ENCODE measurements around the gene LUZP4.

LUZP4 gene, protein sequence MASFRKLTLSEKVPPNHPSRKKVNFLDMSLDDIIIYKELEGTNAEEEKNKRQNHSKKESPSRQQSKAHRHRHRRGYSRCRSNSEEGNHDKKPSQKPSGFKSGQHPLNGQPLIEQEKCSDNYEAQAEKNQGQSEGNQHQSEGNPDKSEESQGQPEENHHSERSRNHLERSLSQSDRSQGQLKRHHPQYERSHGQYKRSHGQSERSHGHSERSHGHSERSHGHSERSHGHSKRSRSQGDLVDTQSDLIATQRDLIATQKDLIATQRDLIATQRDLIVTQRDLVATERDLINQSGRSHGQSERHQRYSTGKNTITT

DNA sequence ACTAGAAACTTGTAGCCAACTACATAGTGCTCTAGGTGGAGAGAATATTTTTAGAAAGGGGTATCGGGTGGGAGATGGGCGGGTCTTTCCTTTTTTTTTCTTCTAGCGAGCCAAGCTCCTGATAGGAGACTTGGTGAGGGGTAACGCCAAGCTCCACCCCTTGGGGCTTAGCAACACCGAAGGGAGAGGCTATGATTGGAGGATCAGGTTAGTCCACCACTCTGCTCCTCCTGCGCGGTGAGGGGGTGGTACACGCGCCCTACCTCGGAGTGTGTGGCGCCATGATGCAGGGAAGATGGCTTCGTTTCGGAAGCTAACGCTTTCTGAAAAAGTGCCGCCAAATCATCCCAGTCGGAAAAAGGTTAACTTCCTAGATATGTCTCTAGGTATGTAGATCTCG, at the start of gene LUZP4:
TSS of gene LUZP4 (plus strand) at position 251 of the 400 bp plus-strand sequence. CDS start at position 296, 45 bp downstream.
- H3K4me3 ChIP-seq (ENCODE audit: low read depth, low read length), result no peak within 1 kb of the TSS
- in situ Hi-C loops (cut with HindIII; ENCODE audit: low sequenced_read_pairs), result no loop called here
- TF ChIP-seq, protein P1, sequence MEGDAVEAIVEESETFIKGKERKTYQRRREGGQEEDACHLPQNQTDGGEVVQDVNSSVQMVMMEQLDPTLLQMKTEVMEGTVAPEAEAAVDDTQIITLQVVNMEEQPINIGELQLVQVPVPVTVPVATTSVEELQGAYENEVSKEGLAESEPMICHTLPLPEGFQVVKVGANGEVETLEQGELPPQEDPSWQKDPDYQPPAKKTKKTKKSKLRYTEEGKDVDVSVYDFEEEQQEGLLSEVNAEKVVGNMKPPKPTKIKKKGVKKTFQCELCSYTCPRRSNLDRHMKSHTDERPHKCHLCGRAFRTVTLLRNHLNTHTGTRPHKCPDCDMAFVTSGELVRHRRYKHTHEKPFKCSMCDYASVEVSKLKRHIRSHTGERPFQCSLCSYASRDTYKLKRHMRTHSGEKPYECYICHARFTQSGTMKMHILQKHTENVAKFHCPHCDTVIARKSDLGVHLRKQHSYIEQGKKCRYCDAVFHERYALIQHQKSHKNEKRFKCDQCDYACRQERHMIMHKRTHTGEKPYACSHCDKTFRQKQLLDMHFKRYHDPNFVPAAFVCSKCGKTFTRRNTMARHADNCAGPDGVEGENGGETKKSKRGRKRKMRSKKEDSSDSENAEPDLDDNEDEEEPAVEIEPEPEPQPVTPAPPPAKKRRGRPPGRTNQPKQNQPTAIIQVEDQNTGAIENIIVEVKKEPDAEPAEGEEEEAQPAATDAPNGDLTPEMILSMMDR (IDR thresholded peaks at IDR 0.05; ENCODE audit: low read depth, low read length, missing control alignments), result no peak
- DNase-seq (ENCODE audit: low read depth), result no peak

DNA sequence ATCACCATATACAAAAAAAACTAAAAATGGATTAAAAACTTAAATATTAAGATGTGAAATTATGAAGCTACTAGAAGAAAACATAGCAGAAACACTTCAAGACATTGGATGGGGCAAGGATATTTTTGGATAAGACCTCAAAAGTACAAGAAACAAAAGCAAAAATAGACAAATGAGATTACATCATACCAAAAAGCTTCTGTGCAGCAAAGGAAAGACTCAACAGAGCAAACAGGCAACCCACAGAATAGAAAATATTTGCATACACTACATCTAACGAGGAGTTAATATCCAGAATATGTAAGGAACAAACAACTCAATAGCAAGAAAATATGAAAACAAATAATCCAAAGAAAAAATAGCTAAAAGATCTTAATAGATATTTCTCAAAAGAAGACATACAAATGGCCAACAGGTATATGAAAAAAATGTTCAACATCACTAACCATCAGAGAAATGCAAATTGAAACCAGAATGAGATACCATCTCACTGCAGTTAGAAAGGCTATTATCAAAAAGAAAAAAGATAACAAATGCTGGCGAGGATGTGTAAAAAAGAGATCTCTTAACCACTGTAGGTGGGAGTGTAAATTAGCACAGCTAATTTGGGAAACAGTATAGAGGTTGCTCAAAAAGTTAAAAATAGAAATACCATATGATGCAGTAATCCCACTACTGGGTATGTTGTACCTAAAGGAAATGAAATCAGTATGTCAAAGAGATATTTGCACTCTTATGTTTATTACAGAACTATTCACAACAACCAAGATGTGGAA, 37.9 kb upstream of the LUZP4 start:
- DNase-seq (ENCODE audit: low read depth), result no peak
- no peak overlapping the region for H3K4me3 ChIP-seq (ENCODE audit: low read depth, low read length)
- TF ChIP-seq, protein P1 (IDR thresholded peaks at IDR 0.05; ENCODE audit: low read depth, low read length, missing control alignments), result no peak
- in situ Hi-C loops (cut with HindIII; ENCODE audit: low sequenced_read_pairs), result no loop called here

DNA sequence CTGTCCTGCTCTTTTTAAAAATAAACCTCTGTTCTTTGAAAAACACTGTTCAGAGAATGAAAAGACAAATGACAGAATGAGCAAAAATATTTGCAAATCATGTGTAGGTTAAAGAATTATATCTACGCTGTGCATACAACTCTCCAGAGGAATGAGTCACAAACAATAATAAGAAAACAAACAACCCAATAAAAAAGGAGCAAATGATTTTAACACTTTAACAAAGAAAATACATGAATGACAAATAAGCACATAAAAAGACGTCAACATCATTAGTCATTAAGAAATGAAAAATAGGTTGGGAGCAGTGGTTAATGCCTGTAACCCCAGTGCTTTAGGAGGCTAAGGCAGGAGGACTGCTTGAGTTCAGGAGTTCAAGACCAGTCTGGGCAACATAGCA, 34.5 kb upstream of the LUZP4 start:
- no peak overlapping the region for H3K4me3 ChIP-seq (ENCODE audit: low read depth, low read length)
- no peak for DNase-seq (ENCODE audit: low read depth)
- TF ChIP-seq, protein P1 (IDR thresholded peaks at IDR 0.05; ENCODE audit: low read depth, low read length, missing control alignments), result no peak
- in situ Hi-C loops (cut with HindIII; ENCODE audit: low sequenced_read_pairs), result no loop called here

DNA sequence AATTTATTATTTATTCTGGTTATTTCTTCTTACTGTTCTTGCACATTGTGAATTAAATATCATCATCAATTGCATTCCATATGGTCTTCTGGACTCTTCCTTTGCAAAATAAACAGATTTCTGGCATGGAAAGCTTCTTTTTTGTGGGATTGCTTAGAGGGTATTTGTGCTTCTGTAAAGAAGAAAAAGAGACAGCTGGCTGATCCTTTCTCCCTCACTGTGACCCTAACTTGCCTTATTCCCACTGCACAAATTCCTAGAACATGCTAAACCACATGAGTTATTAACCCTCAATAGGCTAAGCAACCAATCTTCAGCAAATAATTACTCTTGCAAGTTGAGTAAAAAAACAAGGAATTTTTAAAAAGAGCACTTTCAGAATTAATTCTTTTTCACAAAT, 31.8 kb upstream of the LUZP4 start:
- TF ChIP-seq, protein P1 (IDR thresholded peaks at IDR 0.05; ENCODE audit: low read depth, low read length, missing control alignments), result no peak
- in situ Hi-C loops (cut with HindIII; ENCODE audit: low sequenced_read_pairs), result no loop called here
- no peak overlapping the region for H3K4me3 ChIP-seq (ENCODE audit: low read depth, low read length)
- no peak for DNase-seq (ENCODE audit: low read depth)

DNA sequence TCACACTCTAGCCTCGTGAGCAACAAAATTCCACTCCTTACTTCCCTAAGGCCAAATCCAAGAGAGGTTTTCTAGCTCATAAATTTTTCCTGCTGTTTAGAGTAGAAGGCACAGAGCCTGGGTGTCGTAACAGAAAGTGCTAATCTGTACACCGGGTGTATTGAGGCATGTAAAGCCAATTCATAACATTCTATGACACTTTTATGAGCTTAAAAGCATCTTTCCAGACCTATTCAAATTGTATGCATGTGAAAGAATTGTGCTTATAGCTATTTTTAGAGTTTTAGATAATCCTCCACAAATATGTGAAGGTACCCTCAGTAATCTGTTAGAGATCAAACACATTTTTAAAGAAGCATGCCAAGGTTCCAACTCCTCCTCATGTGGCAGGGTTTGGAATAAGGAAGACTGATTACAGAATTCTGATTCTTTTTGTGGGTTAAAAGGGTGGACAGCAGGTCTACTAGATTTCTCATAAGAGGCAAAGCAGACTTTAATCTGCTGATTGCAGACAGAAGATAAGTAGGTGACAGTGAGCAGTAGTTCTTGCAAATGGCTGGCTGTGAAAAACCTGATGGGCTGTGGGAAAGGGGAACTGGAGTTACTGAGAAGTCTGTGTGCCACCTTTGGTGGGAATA, 30.2 kb upstream of the LUZP4 start:
- in situ Hi-C loops (cut with HindIII; ENCODE audit: low sequenced_read_pairs), result no loop called here
- TF ChIP-seq, protein P1 (IDR thresholded peaks at IDR 0.05; ENCODE audit: low read depth, low read length, missing control alignments), result no peak
- no peak for DNase-seq (ENCODE audit: low read depth)
- no peak overlapping the region for H3K4me3 ChIP-seq (ENCODE audit: low read depth, low read length)

DNA sequence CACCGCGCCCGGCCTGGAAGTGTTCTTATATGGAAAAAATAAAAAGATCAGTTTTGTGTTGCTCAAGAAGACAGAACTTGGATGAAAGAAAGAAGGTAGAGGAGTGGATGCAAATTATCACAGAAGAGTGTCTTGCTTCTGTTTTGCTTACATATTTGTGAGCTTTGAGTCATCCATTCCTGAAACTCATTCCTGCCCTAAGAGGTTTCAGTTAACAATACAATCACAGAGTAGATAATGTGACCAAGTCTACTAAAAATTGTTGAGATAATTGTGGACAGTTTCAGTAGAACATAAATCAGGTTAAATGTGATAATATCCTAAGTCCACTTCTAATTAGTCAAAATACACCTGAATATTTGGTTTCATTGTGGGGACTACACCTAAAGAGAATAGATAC, 29.2 kb upstream of the LUZP4 start:
- TF ChIP-seq, protein P1 (IDR thresholded peaks at IDR 0.05; ENCODE audit: low read depth, low read length, missing control alignments), result no peak
- DNase-seq (ENCODE audit: low read depth), result no peak
- H3K4me3 ChIP-seq (ENCODE audit: low read depth, low read length), result no peak overlapping the region
- in situ Hi-C loops (cut with HindIII; ENCODE audit: low sequenced_read_pairs), result no loop called here

Measured in astrocyte of the cerebellum (primary cell).